HCT116 (cell line): ENCODE measurements around the gene EVI5L. TPM values are rescaled to one million over a fixed set of nuclear protein-coding genes. Genes with fewer than 3 reads are reported as not detected.

ENCODE experiments used
- ATAC-seq: fragments of 200-7000 bp; cut with Tn5 transposase; 2 replicates; pipeline ENCODE4 v1.9.1; 2020; ENCODE audit warnings: mild to moderate bottlenecking, moderate library complexity
- BruUV-seq: library from RNA; stranded (reverse); fragments of 400-500 nt; replicated peaks from 2 replicates; lab custom pipeline; 2021; lab: Mats Ljungman, UMichigan
- CTCF ChIA-PET: fragments of 300-600 bp; sonication (Branson Sonifier 250); formaldehyde crosslinking; loops from one replicate; lab custom pipeline; 2021; ENCODE audit warnings: antibody characterized with exemption; lab: Charles Lee
- POLR2A ChIA-PET: fragments of 300-600, 350-600 bp; sonication (Branson Sonifier 250); formaldehyde crosslinking; loops from one replicate; lab custom pipeline; 2021; ENCODE audit warnings: antibody characterized with exemption; lab: Charles Lee
- RAD21 ChIA-PET, 2 experiments: fragments of 300-600 bp; sonication (Branson Sonifier 250); formaldehyde crosslinking; loops; one replicate each; lab custom pipeline; 2023; ENCODE audit warnings: low total read pairs in 2 of 2; ENCODE audit not compliant: uncharacterized antibody in 2 of 2, unreplicated experiment in 2 of 2, low non-redundant PET in 1 of 2; lab: Charles Lee
- DNase-seq: peaks from one replicate; pipeline ENCODE4 v3.0.0-alpha.2; 2010; ENCODE audit warnings: low read depth, low spot score
- H2AFZ ChIP-seq: fragments of 200-600 bp; shearing (Covaris generic), sonication (generic); 2 replicates; pipeline ENCODE4 v1.6.1; 2017; ENCODE audit warnings: low read depth, mixed run types, mixed read lengths, antibody characterized with exemption, low read length; ENCODE audit not compliant: poor library complexity, severe bottlenecking
- H3K27ac ChIP-seq: 2 replicates; pipeline ENCODE4 v1.5.1; 2012; ENCODE audit warnings: low read depth, low read length
- H3K27me3 ChIP-seq: fragments of 200-600 bp; sonication (generic); 2 replicates; pipeline ENCODE4 v1.6.1; 2016; ENCODE audit warnings: mixed run types, low read length, mixed read lengths; ENCODE audit not compliant: insufficient read depth
- H3K36me3 ChIP-seq, 2 experiments: fragments of 200-500 bp in 1 of 2; fragments of 200-600 bp in 1 of 2; sonication (Bioruptor generic) in 1 of 2; sonication (generic) in 1 of 2; 2 replicates each; pipeline versions ENCODE4 v1.5.1 to v1.6.1; 2014 to 2016; ENCODE audit warnings: low read length in 2 of 2, inconsistent platforms in 1 of 2, mixed read lengths in 1 of 2, mixed run types in 1 of 2; ENCODE audit not compliant: insufficient read depth in 2 of 2, control insufficient read depth in 1 of 2
- H3K4me1 ChIP-seq, 2 experiments: fragments of 200-600 bp in 1 of 2; sonication (generic) in 1 of 2; 2 replicates each; pipeline versions ENCODE4 v1.5.1 to v1.6.1; 2012 to 2017; ENCODE audit warnings: low read length in 2 of 2, inconsistent platforms in 1 of 2, mild to moderate bottlenecking in 1 of 2, mixed read lengths in 1 of 2, mixed run types in 1 of 2, moderate library complexity in 1 of 2; ENCODE audit not compliant: insufficient read depth in 2 of 2, control insufficient read depth in 1 of 2
- H3K4me2 ChIP-seq: fragments of 200-600 bp; sonication (generic); 2 replicates; pipeline ENCODE4 v1.6.1; 2017; ENCODE audit warnings: mixed run types, low read length, mixed read lengths
- H3K4me3 ChIP-seq, 2 experiments: fragments of 200-600 bp in 1 of 2; sonication (generic) in 1 of 2; replicated peaks in 1 of 2; 2 replicates each; pipeline ENCODE4 v1.5.1; 2011 to 2016; ENCODE audit warnings: low read length in 2 of 2, control low read depth in 1 of 2, low read depth in 1 of 2, mild to moderate bottlenecking in 1 of 2, mixed read lengths in 1 of 2, mixed run types in 1 of 2
- H3K79me2 ChIP-seq: fragments of 200-600 bp; sonication (generic); 2 replicates; pipeline ENCODE4 v1.6.1; 2017; ENCODE audit warnings: mild to moderate bottlenecking, mixed run types, low read length, moderate library complexity, mixed read lengths; ENCODE audit not compliant: insufficient read depth
- H3K9ac ChIP-seq: fragments of 200-600 bp; sonication (generic); 2 replicates; pipeline ENCODE4 v1.6.1; 2016; ENCODE audit warnings: low read length, mixed read lengths
- H3K9me2 ChIP-seq: fragments of 200-600 bp; sonication (generic), shearing (Covaris generic); 2 replicates; pipeline ENCODE4 v1.6.1; 2017; ENCODE audit warnings: mixed run types, mild to moderate bottlenecking, moderate library complexity; ENCODE audit not compliant: insufficient read depth
- H3K9me3 ChIP-seq, 2 experiments: fragments of 200-500 bp in 1 of 2; fragments of 200-600 bp in 1 of 2; sonication (Bioruptor generic) in 1 of 2; sonication (generic) in 1 of 2; 2 replicates each; pipeline ENCODE4 v1.6.1; 2014 to 2017; ENCODE audit warnings: low read length in 2 of 2, mixed read lengths in 2 of 2, inconsistent platforms in 1 of 2, low read depth in 1 of 2, mild to moderate bottlenecking in 1 of 2, mixed run types in 1 of 2, moderate library complexity in 1 of 2; ENCODE audit not compliant: control insufficient read depth in 1 of 2, insufficient read depth in 1 of 2
- H4K20me1 ChIP-seq: fragments of 200-600 bp; sonication (generic), shearing (Covaris generic); 2 replicates; pipeline ENCODE4 v1.6.1; 2017; ENCODE audit warnings: mixed run types, mild to moderate bottlenecking, moderate library complexity; ENCODE audit not compliant: insufficient read depth
- ATF3 ChIP-seq: IDR thresholded peaks from 2 replicates; pipeline ENCODE4 v1.6.1; 2012
- CBX3 ChIP-seq: IDR thresholded peaks from 2 replicates; pipeline ENCODE4 v1.6.1; 2012; ENCODE audit warnings: low read depth
- EGR1 ChIP-seq: IDR thresholded peaks from 2 replicates; pipeline ENCODE4 v1.6.1; 2012; ENCODE audit warnings: low read depth
- EZH2 ChIP-seq: fragments of 200-600 bp; sonication (generic); IDR thresholded peaks from 2 replicates; pipeline ENCODE4 v1.6.1; 2017; ENCODE audit warnings: antibody characterized with exemption, mixed run types
- MAX ChIP-seq: IDR thresholded peaks from 2 replicates; pipeline ENCODE4 v1.6.1; 2012
- TCF7L2 ChIP-seq: IDR thresholded peaks from 2 replicates; pipeline ENCODE4 v1.7.0; 2011; ENCODE audit warnings: borderline replicate concordance, inconsistent platforms; ENCODE audit not compliant: insufficient read depth, insufficient read length; ENCODE audit errors: extremely low read depth
- ZNF274 ChIP-seq: fragments of 200-500 bp; sonication (Bioruptor generic); IDR thresholded peaks from 2 replicates; pipeline ENCODE4 v1.6.1; 2014; ENCODE audit warnings: mild to moderate bottlenecking, low read depth, low read length, inconsistent platforms
- intact Hi-C: fragments of 100-400 bp; cut with micrococcal nuclease; formaldehyde crosslinking; loops from 2 replicates; pipeline ENCODE4 v1.10.0; 2022
- total RNA-seq: library from RNA; stranded (reverse); gene quantifications from one replicate; pipeline ENCODE4 v1.2.1, GENCODE V29; 2021; ENCODE audit not compliant: unreplicated experiment
- TF ChIP-seq, protein P1 (sequence below), 3 experiments: fragments of 200-600 bp in 1 of 3; sonication (generic) in 1 of 3; IDR thresholded peaks in 2 of 3; conservative IDR thresholded peaks in 1 of 3; 2 replicates each; pipeline ENCODE4 v1.5.1; 2012 to 2017; ENCODE audit warnings: low read depth in 2 of 3, low read length in 2 of 3, antibody characterized with exemption in 1 of 3, borderline replicate concordance in 1 of 3, control low read depth in 1 of 3, mild to moderate bottlenecking in 1 of 3, mixed read lengths in 1 of 3, mixed run types in 1 of 3, moderate library complexity in 1 of 3; ENCODE audit not compliant: insufficient read depth in 1 of 3

Gene EVI5L
- total RNA-seq, 1 experiment from 2014 or later = 15.0 TPM

- TF ChIP-seq ZNF274 = no peak
- TF ChIP-seq, protein P1, sequence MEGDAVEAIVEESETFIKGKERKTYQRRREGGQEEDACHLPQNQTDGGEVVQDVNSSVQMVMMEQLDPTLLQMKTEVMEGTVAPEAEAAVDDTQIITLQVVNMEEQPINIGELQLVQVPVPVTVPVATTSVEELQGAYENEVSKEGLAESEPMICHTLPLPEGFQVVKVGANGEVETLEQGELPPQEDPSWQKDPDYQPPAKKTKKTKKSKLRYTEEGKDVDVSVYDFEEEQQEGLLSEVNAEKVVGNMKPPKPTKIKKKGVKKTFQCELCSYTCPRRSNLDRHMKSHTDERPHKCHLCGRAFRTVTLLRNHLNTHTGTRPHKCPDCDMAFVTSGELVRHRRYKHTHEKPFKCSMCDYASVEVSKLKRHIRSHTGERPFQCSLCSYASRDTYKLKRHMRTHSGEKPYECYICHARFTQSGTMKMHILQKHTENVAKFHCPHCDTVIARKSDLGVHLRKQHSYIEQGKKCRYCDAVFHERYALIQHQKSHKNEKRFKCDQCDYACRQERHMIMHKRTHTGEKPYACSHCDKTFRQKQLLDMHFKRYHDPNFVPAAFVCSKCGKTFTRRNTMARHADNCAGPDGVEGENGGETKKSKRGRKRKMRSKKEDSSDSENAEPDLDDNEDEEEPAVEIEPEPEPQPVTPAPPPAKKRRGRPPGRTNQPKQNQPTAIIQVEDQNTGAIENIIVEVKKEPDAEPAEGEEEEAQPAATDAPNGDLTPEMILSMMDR (IDR thresholded peaks at IDR 0.05 in 2 of 3, conservative IDR thresholded peaks at IDR 0.05 in 1 of 3; ENCODE audit: borderline replicate concordance in 1 of 3, insufficient read depth in 1 of 3, low read depth in 2 of 3, low read length in 2 of 3) = no peak
- no peak for TF ChIP-seq CBX3
- no peak for TF ChIP-seq EGR1
- no peak for TF ChIP-seq TCF7L2
- no peak for TF ChIP-seq EZH2
Measured at GRCh38 chr19:7867092-7867844, 37.2 kb downstream of the EVI5L start (continued).

- peak; percentile 14 for ATAC-seq
- H3K9ac ChIP-seq = peak overlapping the region; percentile 61
- TF ChIP-seq ATF3 (no peak), MAX (peak; percentile 90; the same call in 1 of the 2 replicates)
- peak overlapping the region; percentile 86 for H3K27ac ChIP-seq
- no peaks in the 10 kb centered on the region for H3K9me3 ChIP-seq
- ChIA-PET POLR2A (interaction anchor here (0.9 to 2.2 kb wide), 6 partner anchors 15 to 75 kb away, joined by 3 to 33 read pairs (median 4); partner anchors contain the start of genes MAP2K7, SNAPC2 and TIMM44), CTCF (interaction anchor here (0.6 to 2.2 kb wide), 17 partner anchors 8 to 766 kb away, joined by 3 to 41 read pairs (median 9); partner anchors contain the start of genes LRRC8E, MAP2K7 and SNAPC2), RAD21 (interaction anchor here (0.6 to 1.8 kb wide), 6 partner anchors 13 to 300 kb away, joined by 3 to 7 read pairs (median 4); partner anchors contain the start of genes SNAPC2 (in 2 of the 2) and MAP2K7 (in 1 of the 2))
- H3K36me3 ChIP-seq = no peaks in the 10 kb centered on the region
- no peaks in the 10 kb centered on the region for H3K9me2 ChIP-seq
- peak overlapping the region; percentile 85 for H3K4me2 ChIP-seq
- no peak for DNase-seq
- H3K4me3 ChIP-seq = peak overlapping the region; percentile 46 to 58
- intact Hi-C loops = no loop called here
- no TSS peak for BruUV-seq
- no peak overlapping the region for H2AFZ ChIP-seq
- no peaks in the 10 kb centered on the region for H4K20me1 ChIP-seq
- H3K79me2 ChIP-seq = no peaks in the 10 kb centered on the region
- H3K27me3 ChIP-seq = no peaks in the 10 kb centered on the region
- peaks cover 26 to 66% of the 10 kb centered on the region in 2 experiments for H3K4me1 ChIP-seq
Measured at GRCh38 chr19:7868326-7868670, 38.3 kb downstream of the EVI5L start.
